H1 (cell line): ENCODE data around the gene DHRS13. TPM values are rescaled to one million over a fixed set of nuclear protein-coding genes. Genes with fewer than 3 reads are reported as not detected.

Experiments used
- CBX5 ChIP-seq: fragments of 300-800, 300-1000 bp; sonication (generic); IDR thresholded peaks from 2 replicates; pipeline ENCODE4 v1.7.1; 2016; ENCODE audit warnings: antibody characterized with exemption, low read length, low read depth
- CHD7 ChIP-seq: fragments of 300-600 bp; sonication (generic); IDR thresholded peaks from 2 replicates; pipeline ENCODE4 v1.7.1; 2012; ENCODE audit warnings: low read length, moderate library complexity, mild to moderate bottlenecking, inconsistent platforms; ENCODE audit not compliant: insufficient replicate concordance
- EP300 ChIP-seq, 2 experiments: IDR thresholded peaks; 1 replicate in 1 of 2; 2 replicates in 1 of 2; pipeline ENCODE4 v1.6.1; 2011 to 2012; ENCODE audit warnings: low read depth in 2 of 2, low read length in 2 of 2, mild to moderate bottlenecking in 2 of 2, borderline replicate concordance in 1 of 2, inconsistent platforms in 1 of 2, moderate library complexity in 1 of 2
- EZH2 ChIP-seq: fragments of 200-600 bp; sonication (generic); IDR thresholded peaks from 2 replicates; pipeline ENCODE4 v1.7.1; 2012; ENCODE audit warnings: low read depth, mild to moderate bottlenecking, moderate library complexity, low read length, inconsistent platforms; ENCODE audit not compliant: severe bottlenecking
- KDM1A ChIP-seq: fragments of 200-600, 300-600 bp; sonication (generic); IDR thresholded peaks from 2 replicates; pipeline ENCODE4 v1.7.1; 2016; ENCODE audit warnings: mild to moderate bottlenecking, low read length, borderline replicate concordance
- POU5F1 ChIP-seq: IDR thresholded peaks from 2 replicates; pipeline ENCODE4 v1.6.1; 2011; ENCODE audit warnings: low read depth, mild to moderate bottlenecking, low read length, moderate library complexity
- RAD21 ChIP-seq, 2 experiments: IDR thresholded peaks in 1 of 2; conservative IDR thresholded peaks in 1 of 2; 2 replicates each; pipeline ENCODE4 v1.6.1; 2011; ENCODE audit warnings: low read depth in 2 of 2, low read length in 2 of 2, improper control_type of control experiment in 1 of 2, inconsistent platforms in 1 of 2, mild to moderate bottlenecking in 1 of 2, moderate library complexity in 1 of 2
- TAF1 ChIP-seq: IDR thresholded peaks from 2 replicates; pipeline ENCODE4 v1.6.1; 2011; ENCODE audit warnings: mild to moderate bottlenecking, low read depth, low read length
- polyA plus RNA-seq, 7 experiments: library from polyadenylated mRNA; depleted of rRNA in 3 of 7; stranded (reverse) in 5 of 7; unstranded in 2 of 7; fragments of >200 nt in 5 of 7; fragments of 200-250 nt in 2 of 7; gene quantifications; 1 replicate in 5 of 7; 2 replicates in 1 of 7; 4 replicates in 1 of 7; pipeline versions ENCODE4 v1.2.1 to v1.2.3, GENCODE V29; 2011 to 2013; ENCODE audit warnings: missing spikeins in 2 of 7, mixed read lengths in 2 of 7
- total RNA-seq: library from RNA; stranded (reverse); fragmentation: NEBNext Ultra II Directional; extraction: Animal tissue kit (Norgen Biotek cat#: 25700); gene quantifications from 2 replicates; pipeline ENCODE4 v1.2.1, GENCODE V29; 2021

Gene DHRS13
- total and polyA plus RNA-seq, 2 of the 8 experiments (the other 6 are each of a cell fraction or from before 2014, with no cell fraction given) = 23.7 to 30.0 TPM

- TF ChIP-seq CHD7 = no peak
- TF ChIP-seq KDM1A = no peak
- no peak for TF ChIP-seq EP300 (IDR thresholded peaks at IDR 0.05; ENCODE audit: borderline replicate concordance in 1 of 2, low read depth in 2 of 2, low read length in 2 of 2)
- no peak for TF ChIP-seq EZH2
- no peak for TF ChIP-seq TAF1
- TF ChIP-seq POU5F1 = no peak
- TF ChIP-seq RAD21 (IDR thresholded peaks at IDR 0.05 in 1 of 2, conservative IDR thresholded peaks at IDR 0.05 in 1 of 2; ENCODE audit: low read depth in 2 of 2, low read length in 2 of 2) = no peak
- no peak for TF ChIP-seq CBX5
These were observed 11.7 kb downstream of the DHRS13 start (continued) for GRCh38 chr17:28891201-28891600.
